Psoas muscle (tissue), 8 donors: ENCODE results near the gene BANP. TPM values are rescaled to one million over a fixed set of nuclear protein-coding genes. Genes with fewer than 3 reads are reported as not detected.

Source experiments
- ATAC-seq, 4 donors: fragments of 200-7000 bp; cut with Tn5 transposase; one replicate each; pipeline ENCODE4 v1.9.1; 2020; ENCODE audit warnings: moderate library complexity in 3 of 4, mild to moderate bottlenecking in 2 of 4
- DNase-seq, 2 donors: peaks; one replicate each; pipeline ENCODE4 v3.0.0-alpha.2; 2020
- H3K27ac ChIP-seq: fragments of 200-600 bp; one replicate; pipeline ENCODE4 v1.8.0; 2022
- H3K27me3 ChIP-seq, 3 donors: fragments of 200-600 bp in 1 of 3; one replicate each; pipeline versions ENCODE4 v1.6.1 to v1.8.0; 2013 to 2022; ENCODE audit warnings: low read length in 2 of 3, mild to moderate bottlenecking in 2 of 3, moderate library complexity in 1 of 3; ENCODE audit not compliant: insufficient read depth in 3 of 3
- H3K36me3 ChIP-seq, 2 donors: fragments of 200-600 bp in 1 of 2; one replicate each; pipeline versions ENCODE4 v1.6.1 to v1.8.0; 2013 to 2022; ENCODE audit warnings: low read depth in 1 of 2, mild to moderate bottlenecking in 1 of 2, moderate library complexity in 1 of 2; ENCODE audit not compliant: insufficient read depth in 1 of 2
- H3K4me1 ChIP-seq: fragments of 200-600 bp; one replicate; pipeline ENCODE4 v1.8.0; 2022
- H3K4me3 ChIP-seq: fragments of 200-600 bp; one replicate; pipeline ENCODE4 v1.8.0; 2022; ENCODE audit warnings: mild to moderate bottlenecking
- H3K9me3 ChIP-seq: fragments of 200-600 bp; one replicate; pipeline ENCODE4 v1.8.0; 2022
- WGBS, 3 donors: extraction: QIAGEN DNeasy Blood & Tissue Kit; methylation state at CpG; one replicate each; pipeline versions ENCODE4 v1.1.6 to v1.1.7; 2013; 5-methylcytosine and 5-hydroxymethylcytosine counted together
- intact Hi-C, 2 donors: fragments of 100-400 bp; cut with DNase I; formaldehyde crosslinking; loops; one replicate each; pipeline versions ENCODE4 v1.11.0 to v1.14.2; 2022
- polyA plus RNA-seq, 3 donors: library from polyadenylated mRNA; stranded (reverse); fragments of 200-250 nt; gene quantifications; one replicate each; pipeline ENCODE4 v1.2.3, GENCODE V29; 2013
- total RNA-seq, 4 donors: library from RNA; stranded (reverse); fragmentation: NEBNext Ultra II Directional in 2 of 4; extraction: Animal tissue kit (Norgen Biotek cat#: 25700) in 2 of 4; gene quantifications; one replicate each; pipeline versions ENCODE4 v1.2.1 to v1.2.4, GENCODE V29; 2021 to 2023
- TF ChIP-seq, protein P1 (sequence below): fragments of 200-600 bp; IDR thresholded peaks from one replicate; pipeline ENCODE4 v1.8.0; 2022; ENCODE audit warnings: antibody characterized with exemption
- donor health status: healthy with polysubstance abuse.
- donor health status: DM: no; HTN: no; CAD: no; lungs with moderate emphysema.
- donor health status: Bipolar disorder and iron deficiency.
- donor health status: healthy.
- donor health status: DM: yes; HTN: yes; CAD: no.
- donor health status: DM: no; HTN: no; CAD: no.
- donor health status: DM: no; HTN: no; CAD: no.
- donor health status: DM: yes; HTN: yes; CAD: no.

BANP gene
- total and polyA plus RNA-seq, 7 donors = 7.7 to 15.3 (median 14.2) TPM

DNA sequence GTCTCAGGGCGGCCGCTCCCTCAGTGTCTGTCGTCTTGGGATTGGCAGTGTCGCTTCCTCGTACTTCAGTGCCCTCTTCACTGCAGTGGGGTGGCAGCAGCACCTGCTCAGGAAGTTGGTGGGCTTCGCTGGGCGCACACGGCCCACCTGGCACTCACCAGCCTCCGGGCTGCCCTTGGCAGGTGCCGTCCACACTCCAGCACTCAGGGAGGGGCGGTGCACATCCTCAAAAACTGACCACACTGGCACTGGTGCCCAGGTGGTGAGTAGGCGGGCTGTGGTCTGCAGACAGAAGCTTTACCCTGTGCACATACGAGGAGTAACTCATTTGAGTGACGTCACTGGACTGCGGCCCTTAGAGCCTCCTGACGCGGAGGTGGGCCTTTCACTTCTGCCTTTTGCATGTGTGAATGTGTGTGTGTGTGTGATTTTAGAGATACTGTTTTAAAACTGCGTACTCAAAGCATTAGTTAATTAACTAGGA lies 94.6 kb downstream of the BANP start:
- no peaks in the 10 kb centered on the region for H3K9me3 ChIP-seq
- TF ChIP-seq, protein P1, sequence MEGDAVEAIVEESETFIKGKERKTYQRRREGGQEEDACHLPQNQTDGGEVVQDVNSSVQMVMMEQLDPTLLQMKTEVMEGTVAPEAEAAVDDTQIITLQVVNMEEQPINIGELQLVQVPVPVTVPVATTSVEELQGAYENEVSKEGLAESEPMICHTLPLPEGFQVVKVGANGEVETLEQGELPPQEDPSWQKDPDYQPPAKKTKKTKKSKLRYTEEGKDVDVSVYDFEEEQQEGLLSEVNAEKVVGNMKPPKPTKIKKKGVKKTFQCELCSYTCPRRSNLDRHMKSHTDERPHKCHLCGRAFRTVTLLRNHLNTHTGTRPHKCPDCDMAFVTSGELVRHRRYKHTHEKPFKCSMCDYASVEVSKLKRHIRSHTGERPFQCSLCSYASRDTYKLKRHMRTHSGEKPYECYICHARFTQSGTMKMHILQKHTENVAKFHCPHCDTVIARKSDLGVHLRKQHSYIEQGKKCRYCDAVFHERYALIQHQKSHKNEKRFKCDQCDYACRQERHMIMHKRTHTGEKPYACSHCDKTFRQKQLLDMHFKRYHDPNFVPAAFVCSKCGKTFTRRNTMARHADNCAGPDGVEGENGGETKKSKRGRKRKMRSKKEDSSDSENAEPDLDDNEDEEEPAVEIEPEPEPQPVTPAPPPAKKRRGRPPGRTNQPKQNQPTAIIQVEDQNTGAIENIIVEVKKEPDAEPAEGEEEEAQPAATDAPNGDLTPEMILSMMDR = no peak
- intact Hi-C loops = no loop called here
- no peak for DNase-seq
- H3K36me3 ChIP-seq = peaks cover 0 to 21% of the 10 kb centered on the region in 2 donors
- no peak overlapping the region for H3K27ac ChIP-seq
- ATAC-seq = no peak
- H3K4me3 ChIP-seq = no peak overlapping the region
- WGBS, 3 donors = 93 to 95% (median 95%) methylated on average over 18 of the region's 18 CpGs
- no peaks in the 10 kb centered on the region for H3K27me3 ChIP-seq
- no peaks in the 10 kb centered on the region for H3K4me1 ChIP-seq

- H3K27ac ChIP-seq = no peak overlapping the region
- intact Hi-C loops = no loop called here
- H3K27me3 ChIP-seq = no peaks in the 10 kb centered on the region
- ATAC-seq = no peak
- peaks cover 1 to 34% of the 10 kb centered on the region in 2 donors for H3K36me3 ChIP-seq
- TF ChIP-seq, protein P1 = no peak
- H3K4me3 ChIP-seq = no peak overlapping the region
- no peaks in the 10 kb centered on the region for H3K4me1 ChIP-seq
- WGBS, 3 donors = 75 to 91% (median 84%) methylated on average over 3 of the region's 3 CpGs
- no peaks in the 10 kb centered on the region for H3K9me3 ChIP-seq
- DNase-seq = no peak
Observed at GRCh38 chr16:88047462-88047861, 96.2 kb downstream of the BANP start.

DNA sequence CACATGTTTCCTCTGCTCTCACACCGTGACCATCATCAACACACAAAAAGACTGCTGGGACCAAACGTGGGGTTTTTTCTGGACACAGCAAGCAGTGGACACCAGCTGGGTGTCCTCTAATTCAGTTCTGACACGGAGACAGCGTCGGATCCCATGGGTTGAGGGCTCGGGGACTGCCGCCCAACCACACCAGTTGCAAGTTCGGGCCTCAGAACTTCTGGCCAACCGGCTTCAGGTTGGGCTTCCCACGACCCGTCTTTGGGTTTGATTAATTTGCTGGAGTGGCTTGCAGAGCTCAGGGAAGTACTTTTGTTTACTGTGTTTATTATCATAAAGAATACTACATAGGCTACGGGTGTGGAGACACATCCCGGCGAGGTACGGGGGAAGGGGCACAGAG lies 97.8 kb downstream of the BANP start:
- no peaks in the 10 kb centered on the region for H3K27me3 ChIP-seq
- TF ChIP-seq, protein P1 = no peak
- H3K36me3 ChIP-seq = peaks cover 6 to 39% of the 10 kb centered on the region in 2 donors
- intact Hi-C loops = no loop called here
- no peaks in the 10 kb centered on the region for H3K9me3 ChIP-seq
- H3K27ac ChIP-seq = no peak overlapping the region
- WGBS, 3 donors = 80 to 85% (median 80%) methylated on average over 15 of the region's 15 CpGs
- no peak overlapping the region for H3K4me3 ChIP-seq
- DNase-seq (no peak), ATAC-seq (no peak)
- no peaks in the 10 kb centered on the region for H3K4me1 ChIP-seq

GRCh38 chr16:88049561-88050545 lies 98.6 kb downstream of the BANP start:
- peaks cover 6 to 41% of the 10 kb centered on the region in 2 donors for H3K36me3 ChIP-seq
- TF ChIP-seq, protein P1 = no peak

More at GRCh38 chr16:88049561-88050545, 98.6 kb downstream of the BANP start:
- Histone ChIP-seq H3K27ac (no peak overlapping the region), H3K4me3 (no peak overlapping the region), H3K4me1 (no peaks in the 10 kb centered on the region), H3K27me3 (no peaks in the 10 kb centered on the region), H3K9me3 (no peaks in the 10 kb centered on the region)
- ATAC-seq (no peak), DNase-seq (no peak)
- intact Hi-C loops = no loop called here
- 87 to 92% (median 92%) methylated on average over 25 of the region's 25 CpGs for WGBS, 3 donors
